Mesenchymal stem cell (in vitro differentiated cells and primary cell): ENCODE data around the gene KRT83.

Source experiments
- DNase-seq: peaks from one replicate; pipeline ENCODE4 v3.0.0-alpha.2; 2013
- H2AFZ ChIP-seq: one replicate; pipeline ENCODE4 v1.6.1; 2013; ENCODE audit warnings: low read depth, mild to moderate bottlenecking, control low read depth, inconsistent platforms, low read length, moderate library complexity
- H2AK5ac ChIP-seq: 2 replicates; pipeline ENCODE4 v1.6.1; 2013; ENCODE audit warnings: low read length, moderate library complexity, mild to moderate bottlenecking, inconsistent platforms; ENCODE audit not compliant: severe bottlenecking
- H2BK120ac ChIP-seq: one replicate; pipeline ENCODE4 v1.6.1; 2013; ENCODE audit warnings: low read depth, mild to moderate bottlenecking, inconsistent platforms, low read length, moderate library complexity
- H2BK12ac ChIP-seq, 2 experiments: one replicate each; pipeline ENCODE4 v1.6.1; 2013; ENCODE audit warnings: inconsistent platforms in 2 of 2, low read length in 2 of 2, mild to moderate bottlenecking in 2 of 2, moderate library complexity in 2 of 2, control low read depth in 1 of 2
- H2BK15ac ChIP-seq: one replicate; pipeline ENCODE4 v1.6.1; 2013; ENCODE audit warnings: mild to moderate bottlenecking, low read depth, inconsistent platforms; ENCODE audit not compliant: poor library complexity, severe bottlenecking
- H2BK5ac ChIP-seq: 2 replicates; pipeline ENCODE4 v1.6.1; 2013; ENCODE audit warnings: low read depth, mild to moderate bottlenecking, low read length, control low read depth, inconsistent platforms; ENCODE audit not compliant: poor library complexity, severe bottlenecking
- H3K14ac ChIP-seq, 2 experiments: one replicate each; pipeline ENCODE4 v1.6.1; 2013; ENCODE audit warnings: inconsistent platforms in 2 of 2, low read length in 2 of 2, control low read depth in 1 of 2, mild to moderate bottlenecking in 1 of 2, moderate library complexity in 1 of 2
- H3K18ac ChIP-seq, 2 experiments: one replicate each; pipeline ENCODE4 v1.6.1; 2013; ENCODE audit warnings: inconsistent platforms in 2 of 2, low read length in 2 of 2, control low read depth in 1 of 2, low read depth in 1 of 2, mild to moderate bottlenecking in 1 of 2
- H3K23ac ChIP-seq, 2 experiments: one replicate each; pipeline ENCODE4 v1.6.1; 2013; ENCODE audit warnings: inconsistent platforms in 2 of 2, low read length in 2 of 2, mild to moderate bottlenecking in 2 of 2, moderate library complexity in 2 of 2, control low read depth in 1 of 2
- H3K27ac ChIP-seq: 2 replicates; pipeline ENCODE4 v1.5.1; 2013; ENCODE audit warnings: mild to moderate bottlenecking, moderate library complexity, low read length, control low read depth, inconsistent platforms; ENCODE audit not compliant: poor library complexity, severe bottlenecking
- H3K27me3 ChIP-seq, 2 experiments: 2 replicates each; pipeline versions ENCODE4 v1.6.1 to v1.7.0; 2013; ENCODE audit warnings: low read length in 2 of 2, mild to moderate bottlenecking in 2 of 2, moderate library complexity in 2 of 2, control low read depth in 1 of 2, inconsistent platforms in 1 of 2; ENCODE audit not compliant: control insufficient read depth in 1 of 2, insufficient read depth in 1 of 2
- H3K36me3 ChIP-seq, 2 experiments: 2 replicates each; pipeline versions ENCODE4 v1.6.1 to v1.7.0; 2013; ENCODE audit warnings: low read length in 2 of 2, control low read depth in 1 of 2, inconsistent platforms in 1 of 2, low read depth in 1 of 2, mild to moderate bottlenecking in 1 of 2; ENCODE audit not compliant: insufficient read depth in 2 of 2, control insufficient read depth in 1 of 2
- H3K4ac ChIP-seq, 2 experiments: one replicate each; pipeline ENCODE4 v1.6.1; 2013; ENCODE audit warnings: inconsistent platforms in 2 of 2, low read length in 2 of 2, mild to moderate bottlenecking in 2 of 2, moderate library complexity in 2 of 2, control low read depth in 1 of 2, low read depth in 1 of 2
- H3K4me1 ChIP-seq: 2 replicates; pipeline ENCODE4 v1.6.1; 2013; ENCODE audit warnings: low read depth, low read length, control low read depth; ENCODE audit not compliant: control insufficient read depth, insufficient read depth
- H3K4me2 ChIP-seq: 2 replicates; pipeline ENCODE4 v1.6.1; 2013; ENCODE audit warnings: low read length, mild to moderate bottlenecking, inconsistent platforms; ENCODE audit not compliant: poor library complexity, severe bottlenecking
- H3K4me3 ChIP-seq, 2 experiments: 2 replicates each; pipeline versions ENCODE4 v1.5.1 to v1.7.0; 2013; ENCODE audit warnings: low read length in 2 of 2, mild to moderate bottlenecking in 2 of 2, control low read depth in 1 of 2, low read depth in 1 of 2; ENCODE audit not compliant: insufficient read depth in 1 of 2
- H3K79me1 ChIP-seq: replicated peaks from 2 replicates; pipeline ENCODE4 v1.6.1; 2013; ENCODE audit warnings: mild to moderate bottlenecking, control low read depth, low read length, inconsistent platforms; ENCODE audit not compliant: poor library complexity, severe bottlenecking
- H3K9ac ChIP-seq: 2 replicates; pipeline ENCODE4 v1.7.0; 2013; ENCODE audit warnings: mild to moderate bottlenecking, low read length, moderate library complexity
- H3K9me3 ChIP-seq: 2 replicates; pipeline ENCODE4 v1.7.0; 2013; ENCODE audit warnings: mild to moderate bottlenecking, low read length; ENCODE audit not compliant: control insufficient read depth
- H4K8ac ChIP-seq: one replicate; pipeline ENCODE4 v1.6.1; 2013; ENCODE audit warnings: inconsistent platforms, mild to moderate bottlenecking, low read length, moderate library complexity
- H4K91ac ChIP-seq: one replicate; pipeline ENCODE4 v1.6.1; 2013; ENCODE audit warnings: mild to moderate bottlenecking, low read length, inconsistent platforms
- WGBS: methylation state at CpG from one replicate; pipeline ENCODE4 v1.1.7; 2013; ENCODE audit warnings: mixed read lengths; 5-methylcytosine and 5-hydroxymethylcytosine counted together

The KRT83 gene

DNA sequence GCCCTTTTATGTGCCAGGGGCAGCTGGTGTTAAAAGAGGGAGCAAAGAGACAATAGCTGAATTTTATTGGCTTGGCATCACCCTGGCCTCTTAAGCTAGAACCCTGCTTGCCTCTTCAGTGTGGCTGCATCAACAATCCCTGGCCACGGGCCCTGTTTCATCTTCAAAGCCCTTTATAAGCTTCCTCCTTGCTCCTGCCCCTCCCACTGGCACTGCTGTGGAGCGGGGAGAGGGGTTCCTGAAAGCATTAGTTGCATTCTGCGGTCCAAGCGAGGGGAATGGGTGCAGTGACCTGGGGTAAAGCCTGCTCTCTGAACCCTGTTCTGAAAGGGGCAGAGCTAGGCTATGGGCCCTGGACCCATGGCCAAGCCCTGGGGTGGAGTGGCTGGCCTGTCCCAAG is 220 bp upstream of the KRT83 start:
- H3K4me3 ChIP-seq = no peak overlapping the region
- H3K4ac ChIP-seq = no peak overlapping the region
- H2BK5ac ChIP-seq = no peak overlapping the region
- H2BK12ac ChIP-seq = no peak overlapping the region
- H3K36me3 ChIP-seq = no peaks in the 10 kb centered on the region
- H3K9me3 ChIP-seq = no peaks in the 10 kb centered on the region
- no peak overlapping the region for H3K4me2 ChIP-seq
- H3K9ac ChIP-seq = no peak overlapping the region
- WGBS = 65% methylated on average over 4 of the region's 4 CpGs
- no peak overlapping the region for H3K23ac ChIP-seq
- H2AFZ ChIP-seq = no peak overlapping the region
- no peak overlapping the region for H3K14ac ChIP-seq
- no peak overlapping the region for H2BK15ac ChIP-seq
- H3K18ac ChIP-seq = no peak overlapping the region
- H3K4me1 ChIP-seq = no peaks in the 10 kb centered on the region
- DNase-seq = no peak
- H2AK5ac ChIP-seq = no peak overlapping the region
- no peaks in the 10 kb centered on the region for H3K79me1 ChIP-seq
- H3K27ac ChIP-seq = no peak overlapping the region
- H3K27me3 ChIP-seq = peaks cover 72 to 92% of the 10 kb centered on the region in 2 experiments
- H4K8ac ChIP-seq = no peak overlapping the region
- no peak overlapping the region for H2BK120ac ChIP-seq
- no peak overlapping the region for H4K91ac ChIP-seq

DNA sequence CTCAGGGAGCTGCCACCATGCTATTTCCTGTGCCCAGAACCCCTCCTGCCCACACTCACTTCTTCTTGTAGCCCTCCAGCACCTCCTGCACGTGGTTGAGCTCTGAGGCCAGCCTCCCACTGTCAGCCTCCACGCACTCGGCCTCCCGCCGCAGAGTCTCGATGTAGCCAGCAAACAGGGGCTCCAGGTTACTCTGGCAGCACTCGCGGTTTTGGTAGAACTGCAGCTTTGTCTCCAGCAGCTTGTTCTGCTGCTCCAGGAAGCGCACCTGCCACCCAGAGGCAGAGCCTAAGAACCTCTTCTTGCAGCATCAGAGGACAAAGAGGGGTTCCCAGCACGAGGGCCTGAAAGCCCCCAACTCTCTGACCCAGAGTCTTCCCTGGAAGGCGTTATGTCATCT is 2.1 kb downstream of the KRT83 start:
- Histone ChIP-seq H3K27ac (no peak overlapping the region), H3K23ac (no peak overlapping the region), H2BK12ac (no peak overlapping the region), H3K27me3 (peaks cover 78 to 98% of the 10 kb centered on the region in 2 experiments), H3K36me3 (no peaks in the 10 kb centered on the region), H3K4me2 (no peak overlapping the region), H2AK5ac (no peak overlapping the region), H3K18ac (no peak overlapping the region), H3K4me3 (no peak overlapping the region), H3K79me1 (no peaks in the 10 kb centered on the region), H4K8ac (no peak overlapping the region), H3K14ac (no peak overlapping the region), H3K9ac (no peak overlapping the region), H2BK120ac (no peak overlapping the region), H3K9me3 (no peaks in the 10 kb centered on the region), H3K4me1 (no peaks in the 10 kb centered on the region), H2BK15ac (no peak overlapping the region), H3K4ac (no peak overlapping the region), H2AFZ (no peak overlapping the region), H4K91ac (no peak overlapping the region), H2BK5ac (no peak overlapping the region)
- 65% methylated on average over 11 of the region's 11 CpGs for WGBS
- DNase-seq = no peak

DNA sequence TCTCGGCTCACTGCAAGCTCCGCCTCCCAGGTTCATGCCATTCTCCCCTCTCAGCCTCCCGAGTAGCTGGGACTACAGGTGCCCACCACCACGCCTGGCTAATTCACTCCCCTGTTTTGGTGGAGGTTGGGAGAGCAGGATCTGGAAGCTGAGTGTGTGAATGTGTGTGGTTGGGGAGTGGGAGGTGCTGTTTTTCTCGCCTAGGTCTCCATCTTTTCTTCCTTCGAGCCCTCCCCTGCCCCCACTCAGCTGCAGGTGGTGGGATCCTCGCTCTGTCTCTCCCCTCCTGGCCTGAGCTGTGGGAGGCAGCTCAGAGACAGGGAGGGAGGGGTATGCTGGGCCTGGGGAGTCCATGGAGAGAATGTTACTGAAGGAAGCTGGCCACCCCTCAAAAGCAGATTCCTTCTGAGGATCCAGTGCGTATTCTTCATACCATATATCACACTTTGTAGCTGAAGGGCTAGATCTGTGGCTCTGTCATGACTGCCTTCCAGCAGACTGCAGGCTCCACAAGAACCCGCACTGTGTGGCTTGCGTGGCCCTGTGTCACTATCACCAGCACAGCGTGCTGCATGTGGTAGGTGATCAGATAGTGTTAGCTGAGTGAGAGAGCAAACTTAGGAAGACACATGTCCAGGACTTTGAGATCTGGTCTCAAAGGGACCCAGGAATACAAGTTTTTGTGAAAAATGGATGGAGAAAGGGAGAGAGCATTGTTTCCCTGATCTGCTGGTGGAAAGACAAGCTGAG is 2.8 kb downstream of the KRT83 start:
- Histone ChIP-seq H3K27me3 (peaks cover 78 to 98% of the 10 kb centered on the region in 2 experiments), H2AFZ (no peak overlapping the region), H3K36me3 (no peaks in the 10 kb centered on the region), H3K9ac (no peak overlapping the region), H3K4ac (no peak overlapping the region), H2BK12ac (no peak overlapping the region), H2BK120ac (no peak overlapping the region), H3K14ac (no peak overlapping the region), H3K27ac (no peak overlapping the region), H3K23ac (no peak overlapping the region), H3K9me3 (no peaks in the 10 kb centered on the region), H3K4me1 (no peaks in the 10 kb centered on the region), H4K8ac (no peak overlapping the region), H3K18ac (no peak overlapping the region), H3K79me1 (no peaks in the 10 kb centered on the region), H4K91ac (no peak overlapping the region), H2BK5ac (no peak overlapping the region), H3K4me3 (peak overlapping the region in 1 of 2 experiments; percentile 10), H2BK15ac (no peak overlapping the region), H2AK5ac (no peak overlapping the region), H3K4me2 (no peak overlapping the region)
- DNase-seq = no peak
- WGBS = 83% methylated on average over 8 of the region's 11 CpGs

DNA sequence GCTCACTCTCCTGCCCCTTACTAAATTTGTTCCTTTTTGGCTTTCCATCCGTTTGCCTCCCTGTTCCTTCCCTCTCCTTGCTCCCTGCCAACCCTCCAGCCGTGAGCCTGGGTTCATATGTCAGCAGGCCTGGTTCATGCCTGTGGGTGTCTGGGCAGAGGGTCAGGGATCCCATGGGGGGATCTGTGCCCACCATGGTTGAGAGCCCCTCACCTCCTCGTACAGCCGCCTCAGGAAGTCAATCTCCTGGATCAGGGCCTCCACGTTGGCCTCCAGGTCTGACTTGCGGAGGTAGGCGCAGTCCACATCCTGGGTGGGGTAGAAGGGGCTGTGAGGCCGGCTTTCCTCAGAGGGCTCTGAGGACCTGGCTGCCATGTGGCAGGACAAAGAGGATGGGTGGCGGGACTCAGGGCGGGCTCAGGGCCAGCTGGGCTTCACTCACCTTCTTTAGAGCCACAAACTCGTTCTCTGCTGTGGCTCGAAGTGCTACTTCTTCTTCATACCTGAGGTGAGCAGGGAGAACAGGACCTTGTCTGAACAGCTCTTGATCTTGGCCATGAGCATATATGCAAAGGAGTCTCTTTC is 3.6 kb downstream of the KRT83 start:
- no peak overlapping the region for H3K18ac ChIP-seq
- H3K9me3 ChIP-seq = no peaks in the 10 kb centered on the region
- no peak overlapping the region for H4K91ac ChIP-seq
- H3K4me2 ChIP-seq = no peak overlapping the region
- H2BK15ac ChIP-seq = no peak overlapping the region
- no peak overlapping the region for H3K4ac ChIP-seq
- H3K14ac ChIP-seq = no peak overlapping the region
- peaks cover 78 to 98% of the 10 kb centered on the region in 2 experiments for H3K27me3 ChIP-seq
- no peak for DNase-seq
- no peak overlapping the region for H2AK5ac ChIP-seq
- 86% methylated on average over 11 of the region's 12 CpGs for WGBS
- no peak overlapping the region for H2BK12ac ChIP-seq
- H2AFZ ChIP-seq = no peak overlapping the region
- H3K4me3 ChIP-seq = no peak overlapping the region
- no peak overlapping the region for H3K23ac ChIP-seq
- no peak overlapping the region for H4K8ac ChIP-seq
- H3K36me3 ChIP-seq = no peaks in the 10 kb centered on the region
- no peak overlapping the region for H3K27ac ChIP-seq
- H3K4me1 ChIP-seq = no peaks in the 10 kb centered on the region
- H2BK120ac ChIP-seq = no peak overlapping the region
- no peaks in the 10 kb centered on the region for H3K79me1 ChIP-seq
- H2BK5ac ChIP-seq = no peak overlapping the region
- H3K9ac ChIP-seq = no peak overlapping the region
